ENCODE data around the gene CRACDL. TPM values are rescaled to one million over a fixed set of nuclear protein-coding genes. Genes with fewer than 3 reads are reported as not detected.

The CRACDL gene
- polyA plus RNA-seq, 1 donor (not counting 4 experiments of a cell fraction or from before 2014, with no cell fraction given): 1.6 TPM

DNA sequence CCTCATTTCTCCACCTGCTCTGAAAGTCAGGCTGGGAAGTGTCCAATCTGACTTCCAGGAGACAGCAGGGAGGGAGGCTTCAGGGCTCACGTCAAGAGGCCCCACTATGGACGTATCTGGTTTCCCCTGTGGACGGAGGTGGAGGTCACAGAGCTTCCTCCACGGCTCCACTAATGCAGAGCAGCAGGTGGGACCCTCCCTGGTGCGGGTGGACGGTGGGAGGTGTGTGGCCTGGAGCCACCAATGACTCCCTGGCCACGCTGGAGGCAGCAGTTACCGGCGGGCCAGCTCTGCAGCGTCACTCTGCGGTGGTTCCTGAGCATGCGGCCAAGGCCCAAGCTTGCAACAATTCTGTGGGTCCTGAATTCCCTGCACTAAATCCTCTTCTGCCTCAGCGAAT is 9.0 kb downstream of the CRACDL start:
- Histone ChIP-seq H3K36me3 (ENCODE audit: control insufficient read depth in 2 of 2, extremely low read depth in 1 of 2, insufficient read depth in 2 of 2, low read length in 2 of 2) (no peaks in the 10 kb centered on the region), H3K4me2 (ENCODE audit: control insufficient read depth, extremely low read depth, insufficient read depth, low read depth, low read length) (no peak overlapping the region), H2AFZ (ENCODE audit: control insufficient read depth, low read length) (no peak overlapping the region), H4K20me1 (ENCODE audit: control insufficient read depth, extremely low read depth, insufficient read depth, low read length) (no peaks in the 10 kb centered on the region), H3K9me1 (ENCODE audit: control insufficient read depth, extremely low read depth, insufficient read depth, low read length) (no peaks in the 10 kb centered on the region), H3K27ac (ENCODE audit: control insufficient read depth, insufficient read depth, low read length) (no peak overlapping the region), H3K4me3 (ENCODE audit: control insufficient read depth in 2 of 3, extremely low read depth in 1 of 3, insufficient read depth in 2 of 3, low read depth in 1 of 3, low read length in 3 of 3) (no peak overlapping the region), H3K9me3 (ENCODE audit: control insufficient read depth, low read depth, low read length) (no peaks in the 10 kb centered on the region), H3K4me1 (ENCODE audit: control insufficient read depth, extremely low read depth, insufficient read depth, low read length) (peaks cover 6% of the 10 kb centered on the region), H3K27me3 (ENCODE audit: control insufficient read depth, extremely low read depth, insufficient read depth, low read length) (no peaks in the 10 kb centered on the region), H3K9ac (ENCODE audit: control insufficient read depth, extremely low read depth, insufficient read depth, low read length) (no peak overlapping the region), H3K79me2 (ENCODE audit: control insufficient read depth, insufficient read depth, low read length) (no peaks in the 10 kb centered on the region)
- TF ChIP-seq, protein P1, sequence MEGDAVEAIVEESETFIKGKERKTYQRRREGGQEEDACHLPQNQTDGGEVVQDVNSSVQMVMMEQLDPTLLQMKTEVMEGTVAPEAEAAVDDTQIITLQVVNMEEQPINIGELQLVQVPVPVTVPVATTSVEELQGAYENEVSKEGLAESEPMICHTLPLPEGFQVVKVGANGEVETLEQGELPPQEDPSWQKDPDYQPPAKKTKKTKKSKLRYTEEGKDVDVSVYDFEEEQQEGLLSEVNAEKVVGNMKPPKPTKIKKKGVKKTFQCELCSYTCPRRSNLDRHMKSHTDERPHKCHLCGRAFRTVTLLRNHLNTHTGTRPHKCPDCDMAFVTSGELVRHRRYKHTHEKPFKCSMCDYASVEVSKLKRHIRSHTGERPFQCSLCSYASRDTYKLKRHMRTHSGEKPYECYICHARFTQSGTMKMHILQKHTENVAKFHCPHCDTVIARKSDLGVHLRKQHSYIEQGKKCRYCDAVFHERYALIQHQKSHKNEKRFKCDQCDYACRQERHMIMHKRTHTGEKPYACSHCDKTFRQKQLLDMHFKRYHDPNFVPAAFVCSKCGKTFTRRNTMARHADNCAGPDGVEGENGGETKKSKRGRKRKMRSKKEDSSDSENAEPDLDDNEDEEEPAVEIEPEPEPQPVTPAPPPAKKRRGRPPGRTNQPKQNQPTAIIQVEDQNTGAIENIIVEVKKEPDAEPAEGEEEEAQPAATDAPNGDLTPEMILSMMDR (optimal IDR thresholded peaks at IDR 0.05 in 1 of 3, IDR thresholded peaks at IDR 0.05 in 1 of 3, conservative IDR thresholded peaks at IDR 0.05 in 1 of 3; ENCODE audit: extremely low read depth in 1 of 3, insufficient read depth in 2 of 3, low read length in 3 of 3): no peak
- TF ChIP-seq EZH2 (IDR thresholded peaks at IDR 0.05; ENCODE audit: low read length): no peak
- FAIRE-seq (no peak), DNase-seq (ENCODE audit: low read depth, low spot score) (no peak)
- dilution Hi-C loops (cut with MboI; ENCODE audit: extremely low pct_ligation_motif_present, low sequenced_read_pairs): no loop called here

DNA sequence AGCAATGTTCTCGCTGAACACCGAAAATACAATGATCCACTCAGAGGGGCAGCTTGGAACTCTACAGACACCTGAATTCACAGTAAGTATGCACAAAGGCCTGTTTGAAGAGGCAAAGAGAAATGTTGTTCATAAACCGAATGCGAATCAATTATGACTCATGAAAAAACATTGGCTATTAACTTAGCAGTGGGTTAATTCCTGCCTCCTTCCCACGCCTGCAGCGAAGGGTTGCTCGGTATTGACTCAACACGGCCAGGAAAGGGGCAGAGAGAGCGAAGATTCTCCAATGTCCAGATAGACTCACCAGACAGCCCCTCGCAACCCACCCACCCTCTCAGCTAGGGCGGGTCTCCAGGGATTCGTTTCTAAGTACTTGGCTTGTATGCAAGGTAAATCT is 9.4 kb downstream of the CRACDL start:
- no peak for TF ChIP-seq EZH2 (IDR thresholded peaks at IDR 0.05; ENCODE audit: low read length)
- TF ChIP-seq, protein P1 (optimal IDR thresholded peaks at IDR 0.05 in 1 of 3, IDR thresholded peaks at IDR 0.05 in 1 of 3, conservative IDR thresholded peaks at IDR 0.05 in 1 of 3; ENCODE audit: extremely low read depth in 1 of 3, insufficient read depth in 2 of 3, low read length in 3 of 3): no peak
- no peaks in the 10 kb centered on the region for H3K27me3 ChIP-seq (ENCODE audit: control insufficient read depth, extremely low read depth, insufficient read depth, low read length)
- DNase-seq (ENCODE audit: low read depth, low spot score): no peak
- H4K20me1 ChIP-seq (ENCODE audit: control insufficient read depth, extremely low read depth, insufficient read depth, low read length): no peaks in the 10 kb centered on the region
- H3K4me2 ChIP-seq (ENCODE audit: control insufficient read depth, extremely low read depth, insufficient read depth, low read depth, low read length): no peak overlapping the region
- no peak overlapping the region for H3K27ac ChIP-seq (ENCODE audit: control insufficient read depth, insufficient read depth, low read length)
- H3K36me3 ChIP-seq (ENCODE audit: control insufficient read depth in 2 of 2, extremely low read depth in 1 of 2, insufficient read depth in 2 of 2, low read length in 2 of 2): no peaks in the 10 kb centered on the region
- no peak for FAIRE-seq
- no peak overlapping the region for H3K9ac ChIP-seq (ENCODE audit: control insufficient read depth, extremely low read depth, insufficient read depth, low read length)
- no peaks in the 10 kb centered on the region for H3K9me3 ChIP-seq (ENCODE audit: control insufficient read depth, low read depth, low read length)
- H2AFZ ChIP-seq (ENCODE audit: control insufficient read depth, low read length): no peak overlapping the region
- H3K79me2 ChIP-seq (ENCODE audit: control insufficient read depth, insufficient read depth, low read length): no peaks in the 10 kb centered on the region
- dilution Hi-C loops (cut with MboI; ENCODE audit: extremely low pct_ligation_motif_present, low sequenced_read_pairs): no loop called here
- H3K4me3 ChIP-seq (ENCODE audit: control insufficient read depth in 2 of 3, extremely low read depth in 1 of 3, insufficient read depth in 2 of 3, low read depth in 1 of 3, low read length in 3 of 3): no peak overlapping the region
- peaks cover 7% of the 10 kb centered on the region for H3K4me1 ChIP-seq (ENCODE audit: control insufficient read depth, extremely low read depth, insufficient read depth, low read length)
- no peaks in the 10 kb centered on the region for H3K9me1 ChIP-seq (ENCODE audit: control insufficient read depth, extremely low read depth, insufficient read depth, low read length)

All from keratinocyte (primary cell).